HepG2 (cell line): ENCODE results near the gene PLA2R1. TPM values are rescaled to one million over a fixed set of nuclear protein-coding genes. Genes with fewer than 3 reads are reported as not detected.
A peak's percentile ranks its signal among the peaks of the same experiment; 100 is the strongest.

Experiments
- ATAC-seq: fragments of 200-7000 bp; cut with Tn5 transposase; 3 replicates; pipeline ENCODE4 v1.9.1; 2020; ENCODE audit warnings: mild to moderate bottlenecking, moderate library complexity
- BruUV-seq: library from RNA; stranded (reverse); fragments of 400-500 nt; replicated peaks from 2 replicates; lab custom pipeline; 2021; lab: Mats Ljungman, UMichigan
- CTCF ChIA-PET: fragments of 300-600 bp; formaldehyde crosslinking; extraction: SDS; loops from one replicate; lab custom pipeline; 2021; ENCODE audit warnings: low total read pairs, inconsistent platforms, low intra/inter-chr PET ratio; lab: Yijun Ruan, JAX
- POLR2A ChIA-PET: fragments of 350-600 bp; sonication (Branson Sonifier 250); formaldehyde crosslinking; loops from one replicate; lab custom pipeline; 2020; ENCODE audit warnings: antibody characterized with exemption, inconsistent platforms; lab: Yijun Ruan, JAX
- DNase-seq: peaks from one replicate; pipeline ENCODE4 v3.0.0-alpha.2; 2015; ENCODE audit warnings: low spot score
- FAIRE-seq: peaks from 3 replicates; lab custom pipeline; 2011; peaks lifted over from hg19 to GRCh38; lab: Jason Lieb, UNC
- H2AFZ ChIP-seq: one replicate; pipeline ENCODE4 v1.6.1; 2011; ENCODE audit warnings: low read length, inconsistent platforms
- H3K27ac ChIP-seq: fragments of 300-600 bp; 3 replicates; pipeline ENCODE4 v1.8.0; 2011; ENCODE audit warnings: mixed run types, mild to moderate bottlenecking, mixed read lengths, low read length, inconsistent platforms; ENCODE audit not compliant: insufficient read depth; ENCODE audit errors: extremely low read length
- H3K27me3 ChIP-seq, 2 experiments: fragments of 200-600 bp in 1 of 2; 2 replicates in 1 of 2; 3 replicates in 1 of 2; pipeline versions ENCODE4 v1.6.0 to v1.8.0; 2011; ENCODE audit warnings: low read length in 2 of 2, mild to moderate bottlenecking in 2 of 2, moderate library complexity in 2 of 2, inconsistent platforms in 1 of 2; ENCODE audit not compliant: insufficient read depth in 2 of 2, control insufficient read depth in 1 of 2
- H3K36me3 ChIP-seq, 2 experiments: fragments of 200-600 bp in 1 of 2; replicated peaks in 1 of 2; 2 replicates in 1 of 2; 3 replicates in 1 of 2; pipeline versions ENCODE4 v1.5.1 to v1.8.0; 2011; ENCODE audit warnings: low read length in 2 of 2, inconsistent platforms in 1 of 2; ENCODE audit not compliant: insufficient read depth in 2 of 2, control insufficient read depth in 1 of 2
- H3K4me1 ChIP-seq: 2 replicates; pipeline ENCODE4 v1.5.1; 2012; ENCODE audit warnings: low read length, inconsistent platforms; ENCODE audit not compliant: insufficient read depth
- H3K4me2 ChIP-seq: 2 replicates; pipeline ENCODE4 v1.6.0; 2011; ENCODE audit warnings: low read depth, low read length, inconsistent platforms
- H3K4me3 ChIP-seq, 3 experiments: fragments of 200-600 bp in 1 of 3; sonication (generic), shearing (Covaris generic) in 1 of 3; replicated peaks in 1 of 3; 2 replicates each; pipeline ENCODE4 v1.5.1; 2011 to 2016; ENCODE audit warnings: low read length in 3 of 3, inconsistent platforms in 2 of 3, low read depth in 2 of 3, mild to moderate bottlenecking in 2 of 3, control low read depth in 1 of 3, mixed read lengths in 1 of 3; ENCODE audit not compliant: insufficient read depth in 1 of 3
- H3K79me2 ChIP-seq: one replicate; pipeline ENCODE4 v1.6.1; 2011; ENCODE audit warnings: low read length, inconsistent platforms; ENCODE audit not compliant: insufficient read depth
- H3K9ac ChIP-seq: 2 replicates; pipeline ENCODE4 v1.6.0; 2011; ENCODE audit warnings: mild to moderate bottlenecking, low read depth, low read length, inconsistent platforms; ENCODE audit not compliant: insufficient read depth
- H3K9me3 ChIP-seq: 2 replicates; pipeline ENCODE4 v1.5.1; 2012; ENCODE audit warnings: mild to moderate bottlenecking, low read length
- H4K20me1 ChIP-seq: 2 replicates; pipeline ENCODE4 v1.6.0; 2011; ENCODE audit warnings: inconsistent platforms, mild to moderate bottlenecking, low read length, moderate library complexity; ENCODE audit not compliant: insufficient read depth
- STAG1 ChIP-seq: sonication (generic); formaldehyde crosslinking; IDR thresholded peaks from 2 replicates; pipeline ENCODE4 v1.4.0; 2020; ENCODE audit warnings: missing genetic modification reagents
- ZBTB3 ChIP-seq: sonication (generic); formaldehyde crosslinking; IDR thresholded peaks from 2 replicates; pipeline ENCODE4 v1.4.0; 2020; ENCODE audit warnings: low read depth, mild to moderate bottlenecking, moderate library complexity, missing genetic modification reagents, borderline replicate concordance
- ZNF513 ChIP-seq: sonication (generic); formaldehyde crosslinking; conservative IDR thresholded peaks from 2 replicates; pipeline ENCODE4 v1.5.0; 2020; ENCODE audit warnings: missing genetic modification reagents
- WGBS: methylation state at CpG from one replicate; pipeline ENCODE4 v1.1.6; 2017; ENCODE audit warnings: low lambda C conversion rate; 5-methylcytosine and 5-hydroxymethylcytosine counted together
- in situ Hi-C: cut with HindIII; loops from 2 replicates; pipeline ENCODE4 v1.10.0; 2017; ENCODE audit warnings: low pct_unique_long_range_greater_than_20kb; ENCODE audit not compliant: extremely low pct_ligation_motif_present
- intact Hi-C: fragments of 100-400 bp; cut with micrococcal nuclease; formaldehyde crosslinking; loops from one replicate; pipeline ENCODE4 v1.10.0; 2022; ENCODE audit not compliant: unreplicated experiment
- polyA plus RNA-seq, 8 experiments: library from polyadenylated mRNA; depleted of rRNA in 3 of 8; stranded (reverse) in 7 of 8; unstranded in 1 of 8; fragments of >200 nt; fragmentation: Illumina TruSeq in 4 of 8; extraction: Trizol in 4 of 8; gene quantifications; 2 replicates each; pipeline versions ENCODE4 v1.2.1 to v1.2.3, GENCODE V29; 2011 to 2016; ENCODE audit warnings: low read depth in 4 of 8, missing spikeins in 1 of 8, mixed read lengths in 1 of 8; ENCODE audit not compliant: insufficient read depth in 1 of 8
- total RNA-seq, 5 experiments: library from RNA; depleted of rRNA; stranded (reverse); fragments of >200 nt; fragmentation: Illumina TruSeq; extraction: Trizol; gene quantifications; 2 replicates each; pipeline ENCODE4 v1.2.3, GENCODE V29; 2016; ENCODE audit warnings: low read depth in 1 of 5
- TF ChIP-seq, protein P1 (sequence below): sonication (generic); formaldehyde crosslinking; IDR thresholded peaks from 2 replicates; pipeline ENCODE4 v1.5.0; 2020; ENCODE audit warnings: mild to moderate bottlenecking, missing genetic modification reagents, moderate library complexity

The PLA2R1 gene
- total and polyA plus RNA-seq, 2 of the 13 experiments (the other 11 are each of a cell fraction or from before 2014, with no cell fraction given) = not detected

- in situ Hi-C loops (no loop called here), intact Hi-C loops (no loop called here)
- TF ChIP-seq ZBTB3 (CRISPR knock-in tag) (no peak), ZNF513 (no peak), STAG1 (peak; percentile 39; the same call in 1 of the 2 replicates)
- TF ChIP-seq, protein P1, sequence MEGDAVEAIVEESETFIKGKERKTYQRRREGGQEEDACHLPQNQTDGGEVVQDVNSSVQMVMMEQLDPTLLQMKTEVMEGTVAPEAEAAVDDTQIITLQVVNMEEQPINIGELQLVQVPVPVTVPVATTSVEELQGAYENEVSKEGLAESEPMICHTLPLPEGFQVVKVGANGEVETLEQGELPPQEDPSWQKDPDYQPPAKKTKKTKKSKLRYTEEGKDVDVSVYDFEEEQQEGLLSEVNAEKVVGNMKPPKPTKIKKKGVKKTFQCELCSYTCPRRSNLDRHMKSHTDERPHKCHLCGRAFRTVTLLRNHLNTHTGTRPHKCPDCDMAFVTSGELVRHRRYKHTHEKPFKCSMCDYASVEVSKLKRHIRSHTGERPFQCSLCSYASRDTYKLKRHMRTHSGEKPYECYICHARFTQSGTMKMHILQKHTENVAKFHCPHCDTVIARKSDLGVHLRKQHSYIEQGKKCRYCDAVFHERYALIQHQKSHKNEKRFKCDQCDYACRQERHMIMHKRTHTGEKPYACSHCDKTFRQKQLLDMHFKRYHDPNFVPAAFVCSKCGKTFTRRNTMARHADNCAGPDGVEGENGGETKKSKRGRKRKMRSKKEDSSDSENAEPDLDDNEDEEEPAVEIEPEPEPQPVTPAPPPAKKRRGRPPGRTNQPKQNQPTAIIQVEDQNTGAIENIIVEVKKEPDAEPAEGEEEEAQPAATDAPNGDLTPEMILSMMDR = peak; percentile 44; the same call in 1 of the 2 replicates
- Histone ChIP-seq H3K4me1 (no peaks in the 10 kb centered on the region), H2AFZ (no peak overlapping the region), H3K27me3 (no peaks in the 10 kb centered on the region), H3K9me3 (no peaks in the 10 kb centered on the region), H3K4me2 (no peak overlapping the region), H3K36me3 (no peaks in the 10 kb centered on the region), H4K20me1 (no peaks in the 10 kb centered on the region), H3K9ac (no peak overlapping the region), H3K27ac (no peak overlapping the region), H3K4me3 (no peak overlapping the region), H3K79me2 (no peaks in the 10 kb centered on the region)
- BruUV-seq = no TSS peak
- 96% methylated on average over 1 of the region's 1 CpG for WGBS
- ATAC-seq (no peak), DNase-seq (no peak), FAIRE-seq (no peak)
- CTCF ChIA-PET = no interaction called here
- POLR2A ChIA-PET = no interaction called here
Measured at GRCh38 chr2:160022162-160022561, 40.3 kb downstream of the PLA2R1 start.
